ENCODE measurements around the gene RTN1.
A peak's percentile ranks its signal among the peaks of the same experiment; 100 is the strongest.

Gene RTN1

GRCh38 chr14:59768855-59769375, 101.7 kb downstream of the RTN1 start:
- DNase-seq: no peak
- Histone ChIP-seq H3K4me1 (peaks cover 0 to 7% (median 0%) of the 10 kb centered on the region in 4 donors), H3K9me3 (no peaks in the 10 kb centered on the region), H3K27me3 (no peaks in the 10 kb centered on the region), H3K36me3 (no peaks in the 10 kb centered on the region), H3K27ac (no peak overlapping the region), H3K4me3 (no peak overlapping the region)
- TF ChIP-seq CTCF (IDR thresholded peaks at IDR 0.05): no peak
- intact Hi-C loops (cut with DNase I; ENCODE audit: low total_unique reads): no loop called here

- Histone ChIP-seq H3K9me3 (no peaks in the 10 kb centered on the region), H3K4me1 (peaks cover 0 to 12% (median 0%) of the 10 kb centered on the region in 4 donors), H3K27ac (no peak overlapping the region), H3K4me3 (no peak overlapping the region), H3K27me3 (no peaks in the 10 kb centered on the region), H3K36me3 (no peaks in the 10 kb centered on the region)
- no peak for DNase-seq
- TF ChIP-seq CTCF (IDR thresholded peaks at IDR 0.05): no peak
- intact Hi-C loops (cut with DNase I; ENCODE audit: low total_unique reads): no loop called here
Measured at GRCh38 chr14:59761851-59762250, 108.7 kb downstream of the RTN1 start.

GRCh38 chr14:59755409-59756135, 115.0 kb downstream of the RTN1 start:
- Histone ChIP-seq H3K36me3 (no peaks in the 10 kb centered on the region), H3K4me1 (peaks cover 0 to 36% (median 6%) of the 10 kb centered on the region in 4 donors), H3K9me3 (no peaks in the 10 kb centered on the region), H3K27me3 (no peaks in the 10 kb centered on the region), H3K4me3 (no peak overlapping the region), H3K27ac (peak overlapping the region in 1 of 2 donors; percentile 42)
- no peak for DNase-seq
- no peak for TF ChIP-seq CTCF (IDR thresholded peaks at IDR 0.05)
- intact Hi-C loops (cut with DNase I; ENCODE audit: low total_unique reads): no loop called here

- Histone ChIP-seq H3K27ac (no peak overlapping the region), H3K27me3 (no peaks in the 10 kb centered on the region), H3K36me3 (no peaks in the 10 kb centered on the region), H3K4me3 (no peak overlapping the region), H3K4me1 (peaks cover 0 to 30% (median 6%) of the 10 kb centered on the region in 4 donors), H3K9me3 (no peaks in the 10 kb centered on the region)
- intact Hi-C loops (cut with DNase I; ENCODE audit: low total_unique reads): no loop called here
- no peak for TF ChIP-seq CTCF (IDR thresholded peaks at IDR 0.05)
- no peak for DNase-seq
Measured at GRCh38 chr14:59754256-59754655, 116.3 kb downstream of the RTN1 start.

- DNase-seq: no peak
- TF ChIP-seq CTCF (IDR thresholded peaks at IDR 0.05): no peak
- H3K27me3 ChIP-seq: no peaks in the 10 kb centered on the region
- H3K4me3 ChIP-seq: no peak overlapping the region
- intact Hi-C loops (cut with DNase I; ENCODE audit: low total_unique reads): no loop called here
- peaks cover 0 to 30% (median 6%) of the 10 kb centered on the region in 4 donors for H3K4me1 ChIP-seq
- H3K9me3 ChIP-seq: no peaks in the 10 kb centered on the region
- H3K27ac ChIP-seq: no peak overlapping the region
- H3K36me3 ChIP-seq: no peaks in the 10 kb centered on the region
Measured at GRCh38 chr14:59753512-59753911, 117.1 kb downstream of the RTN1 start.
